Measurements from ENCODE around the gene UNK. TPM values are rescaled to one million over a fixed set of nuclear protein-coding genes. Genes with fewer than 3 reads are reported as not detected.

Gene UNK
- total and polyA plus RNA-seq, 11 donors: 11.3 to 27.5 (median 16.3) TPM

DNA sequence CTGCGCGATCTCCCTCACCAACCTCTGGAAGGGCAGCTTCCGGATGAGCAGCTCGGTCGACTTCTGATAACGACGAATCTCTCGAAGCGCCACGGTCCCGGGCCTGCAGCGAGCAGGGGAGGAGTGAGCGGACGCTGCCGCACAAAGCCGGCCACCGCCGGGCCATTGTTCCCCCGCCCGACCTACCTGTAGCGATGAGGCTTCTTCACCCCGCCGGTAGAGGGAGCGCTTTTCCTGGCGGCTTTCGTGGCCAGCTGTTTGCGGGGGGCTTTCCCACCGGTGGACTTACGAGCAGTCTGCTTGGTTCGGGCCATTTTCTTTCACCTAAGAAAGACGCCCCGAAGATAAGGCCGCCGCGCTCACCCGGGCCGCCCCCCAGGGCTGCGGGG is 5.8 kb upstream of the UNK start:
- Histone ChIP-seq H3K36me3 (peaks cover 9 to 52% (median 49%) of the 10 kb centered on the region in 9 donors), H3K4me3 (peak overlapping the region; percentile 67 to 97 (median 88)), H3K27ac (peak overlapping the region; percentile 81 to 100 (median 98)), H3K9me3 (no peaks in the 10 kb centered on the region), H3K27me3 (no peaks in the 10 kb centered on the region), H3K4me1 (peaks cover 14 to 56% (median 40%) of the 10 kb centered on the region in 12 donors)
- intact Hi-C loops (cut with DNase I): loop anchor here in 7 of 10 donors (2.0 to 10.0 kb wide), 7 partner anchors 68 to 118 kb away; partner anchors contain the start of genes TRIM65 (in 3 of the 7) and TRIM47 (in 2 of the 7)
- TF ChIP-seq, protein P1, sequence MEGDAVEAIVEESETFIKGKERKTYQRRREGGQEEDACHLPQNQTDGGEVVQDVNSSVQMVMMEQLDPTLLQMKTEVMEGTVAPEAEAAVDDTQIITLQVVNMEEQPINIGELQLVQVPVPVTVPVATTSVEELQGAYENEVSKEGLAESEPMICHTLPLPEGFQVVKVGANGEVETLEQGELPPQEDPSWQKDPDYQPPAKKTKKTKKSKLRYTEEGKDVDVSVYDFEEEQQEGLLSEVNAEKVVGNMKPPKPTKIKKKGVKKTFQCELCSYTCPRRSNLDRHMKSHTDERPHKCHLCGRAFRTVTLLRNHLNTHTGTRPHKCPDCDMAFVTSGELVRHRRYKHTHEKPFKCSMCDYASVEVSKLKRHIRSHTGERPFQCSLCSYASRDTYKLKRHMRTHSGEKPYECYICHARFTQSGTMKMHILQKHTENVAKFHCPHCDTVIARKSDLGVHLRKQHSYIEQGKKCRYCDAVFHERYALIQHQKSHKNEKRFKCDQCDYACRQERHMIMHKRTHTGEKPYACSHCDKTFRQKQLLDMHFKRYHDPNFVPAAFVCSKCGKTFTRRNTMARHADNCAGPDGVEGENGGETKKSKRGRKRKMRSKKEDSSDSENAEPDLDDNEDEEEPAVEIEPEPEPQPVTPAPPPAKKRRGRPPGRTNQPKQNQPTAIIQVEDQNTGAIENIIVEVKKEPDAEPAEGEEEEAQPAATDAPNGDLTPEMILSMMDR (IDR thresholded peaks at IDR 0.05): peak; percentile 17 to 58 (median 44)
- TF ChIP-seq POLR2A (IDR thresholded peaks at IDR 0.05): no peak
- ATAC-seq (peak in 2 of 4 donors; percentile 1), DNase-seq (no peak)
- whole genome bisulfite sequencing, 4 donors: 0 to 1% (median 1%) methylated on average over 11 to 38 of the region's 38 CpGs

- intact Hi-C loops (cut with DNase I): loop anchor here in 7 of 10 donors (2.0 to 10.0 kb wide), 7 partner anchors 68 to 118 kb away; partner anchors contain the start of genes TRIM65 (in 3 of the 7) and TRIM47 (in 2 of the 7)
- TF ChIP-seq, protein P1 (IDR thresholded peaks at IDR 0.05): peak in 3 of 12 donors; percentile 11 to 26 (median 16)
- TF ChIP-seq POLR2A (IDR thresholded peaks at IDR 0.05): peak; percentile 100
- H3K4me1 ChIP-seq: peaks cover 14 to 59% (median 43%) of the 10 kb centered on the region in 12 donors
These were observed 5.2 kb upstream of the UNK start for GRCh38 chr17:75779250-75779986.

DNA sequence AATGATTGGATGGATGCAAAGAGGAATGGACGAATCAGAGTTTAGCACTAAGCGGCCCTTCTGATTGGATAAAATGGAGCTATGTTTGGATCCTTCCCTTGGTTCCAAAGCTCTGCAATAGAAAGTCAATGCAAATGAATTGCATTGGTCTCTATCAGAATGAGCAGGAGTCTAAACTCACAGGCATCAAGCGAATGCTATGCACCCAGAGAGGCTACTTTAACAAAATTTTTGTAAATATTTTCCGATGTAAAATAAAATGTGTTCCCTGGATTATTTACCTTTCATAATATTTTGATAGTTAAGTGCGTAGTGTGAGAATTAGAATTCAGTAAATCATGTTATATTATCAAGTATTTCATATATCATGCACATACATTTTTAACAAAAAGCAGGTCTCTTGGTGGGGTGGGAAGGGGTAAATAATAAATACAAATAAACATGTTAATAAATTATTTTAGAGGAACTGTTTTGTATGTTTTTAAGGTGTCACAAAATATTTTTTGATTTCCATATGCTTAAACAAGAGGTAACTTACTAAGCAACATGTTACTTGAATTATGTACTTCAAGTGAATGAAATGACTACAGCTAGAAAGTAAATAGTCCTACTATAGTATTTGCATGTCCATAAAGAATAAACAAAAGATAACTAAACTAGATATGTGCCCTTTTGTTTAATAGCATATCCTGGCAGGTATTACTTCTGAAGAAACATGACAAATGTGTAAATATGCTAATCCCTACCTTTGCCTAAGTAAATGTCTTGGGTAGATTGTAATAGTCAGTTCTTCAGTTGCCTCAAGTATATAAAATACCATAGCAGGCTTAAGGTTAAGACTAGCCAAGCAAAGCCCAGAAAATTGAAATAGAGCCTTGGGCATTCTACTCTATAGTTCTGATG is 4.4 kb upstream of the UNK start:
- Histone ChIP-seq H3K4me3 (peak overlapping the region in 4 of 12 donors; percentile 12 to 96 (median 53)), H3K27me3 (no peaks in the 10 kb centered on the region), H3K9me3 (no peaks in the 10 kb centered on the region), H3K36me3 (peaks cover 9 to 40% (median 37%) of the 10 kb centered on the region in 9 donors), H3K27ac (peak overlapping the region in 8 of 12 donors; percentile 2 to 100 (median 45)), H3K4me1 (peaks cover 14 to 60% (median 43%) of the 10 kb centered on the region in 12 donors)
- no peak for TF ChIP-seq POLR2A (IDR thresholded peaks at IDR 0.05)
- TF ChIP-seq, protein P1 (IDR thresholded peaks at IDR 0.05): no peak
- DNase-seq (no peak), ATAC-seq (no peak)
- 21 to 24% (median 22%) methylated on average over 5 of the region's 5 CpGs for WGBS, 4 donors
- intact Hi-C loops (cut with DNase I): loop anchor here in 8 of 10 donors (2.0 to 10.0 kb wide), 7 partner anchors 67 to 117 kb away; partner anchors contain the start of genes TRIM65 (in 4 of the 8) and TRIM47 (in 2 of the 8)

More at GRCh38 chr17:75779250-75779986, 5.2 kb upstream of the UNK start:
- peak overlapping the region; percentile 67 to 97 (median 88) for H3K4me3 ChIP-seq
- DNase-seq: peak; percentile 97 to 99 (median 98)
- ATAC-seq: peak; percentile 79 to 85 (median 82)
- peaks cover 9 to 48% (median 45%) of the 10 kb centered on the region in 9 donors for H3K36me3 ChIP-seq
- WGBS, 4 donors: 0% methylated on average over 41 to 84 of the region's 84 CpGs
- H3K27ac ChIP-seq: peak overlapping the region; percentile 81 to 100 (median 98)
- no peaks in the 10 kb centered on the region for H3K9me3 ChIP-seq
- no peaks in the 10 kb centered on the region for H3K27me3 ChIP-seq

Measured in heart left ventricle (tissue), 16 donors.